Measurements from ENCODE around the gene RHOA. TPM values are rescaled to one million over a fixed set of nuclear protein-coding genes. Genes with fewer than 3 reads are reported as not detected.
A peak's percentile ranks its signal among the peaks of the same experiment; 100 is the strongest.
"Not testable (repeated sequence)": the region's sequence is repeated elsewhere in the genome, so short reads cannot be mapped to it uniquely, and the experiment has no call there.

Gene RHOA
- total RNA-seq, 1 experiment from 2014 or later, result 278 TPM

DNA sequence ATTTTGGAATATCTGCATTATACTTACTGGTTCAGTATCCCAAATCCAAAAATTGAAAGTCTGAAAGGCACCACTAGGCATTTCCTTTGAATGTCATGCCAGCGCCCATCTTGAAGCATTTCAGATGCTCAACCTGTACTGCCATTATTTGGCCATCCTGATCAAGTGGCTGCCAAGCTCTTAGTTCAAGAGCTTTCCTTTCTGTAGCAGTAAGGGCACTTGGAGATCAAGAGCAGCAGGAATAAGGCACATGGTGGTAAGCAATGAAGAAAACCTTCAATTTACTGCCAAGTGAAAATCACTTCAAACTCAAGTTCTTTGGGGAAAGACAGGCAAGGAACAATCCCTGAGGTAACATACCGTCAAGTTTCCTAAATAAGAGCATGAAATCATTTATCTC, 10.0 kb downstream of the RHOA start:
- H3K4me2 ChIP-seq (ENCODE audit: low read length), result no peak overlapping the region
- H2AFZ ChIP-seq (ENCODE audit: low read length), result no peak overlapping the region
- peaks cover 8% of the 10 kb centered on the region for H3F3A ChIP-seq (ENCODE audit: low read length, unreplicated experiment)
- CTCF ChIA-PET, result no interaction called here
- no peaks in the 10 kb centered on the region for H3K9me3 ChIP-seq (ENCODE audit: low read length)
- TF ChIP-seq, protein P1, sequence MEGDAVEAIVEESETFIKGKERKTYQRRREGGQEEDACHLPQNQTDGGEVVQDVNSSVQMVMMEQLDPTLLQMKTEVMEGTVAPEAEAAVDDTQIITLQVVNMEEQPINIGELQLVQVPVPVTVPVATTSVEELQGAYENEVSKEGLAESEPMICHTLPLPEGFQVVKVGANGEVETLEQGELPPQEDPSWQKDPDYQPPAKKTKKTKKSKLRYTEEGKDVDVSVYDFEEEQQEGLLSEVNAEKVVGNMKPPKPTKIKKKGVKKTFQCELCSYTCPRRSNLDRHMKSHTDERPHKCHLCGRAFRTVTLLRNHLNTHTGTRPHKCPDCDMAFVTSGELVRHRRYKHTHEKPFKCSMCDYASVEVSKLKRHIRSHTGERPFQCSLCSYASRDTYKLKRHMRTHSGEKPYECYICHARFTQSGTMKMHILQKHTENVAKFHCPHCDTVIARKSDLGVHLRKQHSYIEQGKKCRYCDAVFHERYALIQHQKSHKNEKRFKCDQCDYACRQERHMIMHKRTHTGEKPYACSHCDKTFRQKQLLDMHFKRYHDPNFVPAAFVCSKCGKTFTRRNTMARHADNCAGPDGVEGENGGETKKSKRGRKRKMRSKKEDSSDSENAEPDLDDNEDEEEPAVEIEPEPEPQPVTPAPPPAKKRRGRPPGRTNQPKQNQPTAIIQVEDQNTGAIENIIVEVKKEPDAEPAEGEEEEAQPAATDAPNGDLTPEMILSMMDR (conservative IDR thresholded peaks at IDR 0.05; ENCODE audit: low read depth, low read length), result no peak
- TF ChIP-seq EZH2phosphoT487 (IDR thresholded peaks at IDR 0.05; ENCODE audit: borderline replicate concordance, low read length) (no peak), EZH2 (IDR thresholded peaks at IDR 0.05; ENCODE audit: low read length, unreplicated experiment) (no peak)
- no TSS peak for BruUV-seq (replicated peaks)
- POLR2A ChIA-PET (ENCODE audit: unreplicated experiment), result no interaction called here
- peaks cover 20% of the 10 kb centered on the region for H3K36me3 ChIP-seq (ENCODE audit: low read depth, low read length)
- H3K27ac ChIP-seq (ENCODE audit: low read length), result no peak overlapping the region
- H4K20me1 ChIP-seq (ENCODE audit: low read length), result peaks cover 59% of the 10 kb centered on the region
- DNase-seq, result no peak
- no peak overlapping the region for H3K9ac ChIP-seq (ENCODE audit: low read length)
- no peak for ATAC-seq
- intact Hi-C loops (cut with micrococcal nuclease), result no loop called here
- no peak overlapping the region for H3K4me3 ChIP-seq (ENCODE audit: low read length)
- H3K4me1 ChIP-seq (ENCODE audit: insufficient read depth, low read length), result peaks cover 5% of the 10 kb centered on the region; the same call in 1 of the 2 replicates
- peaks cover 100% of the 10 kb centered on the region for H3K79me2 ChIP-seq (ENCODE audit: low read length)
- no peaks in the 10 kb centered on the region for H3K27me3 ChIP-seq (ENCODE audit: low read length)
- H3K9me2 ChIP-seq (replicated peaks; ENCODE audit: low read length), result no peaks in the 10 kb centered on the region

DNA sequence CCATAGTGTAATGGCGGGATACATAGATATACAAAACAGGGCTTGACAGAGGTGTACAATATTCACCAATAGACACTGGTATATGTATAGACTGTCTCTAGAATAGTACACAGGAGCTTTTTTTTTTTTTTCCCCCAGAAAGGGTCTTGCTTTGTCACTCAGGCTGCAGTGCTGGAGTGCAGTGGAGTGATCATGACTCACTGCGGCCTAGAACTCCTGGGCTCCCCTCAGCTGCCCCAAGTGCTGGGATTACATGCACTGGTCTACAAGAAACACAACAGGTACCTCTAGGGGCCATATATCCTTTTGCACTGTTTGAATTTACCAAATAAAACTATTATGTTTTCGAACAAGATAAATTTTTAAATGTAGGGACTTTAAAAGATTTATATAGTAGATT, 12.3 kb downstream of the RHOA start:
- Histone ChIP-seq H3K4me2 (ENCODE audit: low read length) (no peak overlapping the region), H4K20me1 (ENCODE audit: low read length) (peaks cover 59% of the 10 kb centered on the region), H3K4me3 (ENCODE audit: low read length) (no peak overlapping the region), H3K36me3 (ENCODE audit: low read depth, low read length) (peaks cover 36% of the 10 kb centered on the region), H3K9me3 (ENCODE audit: low read length) (no peaks in the 10 kb centered on the region), H2AFZ (ENCODE audit: low read length) (no peak overlapping the region), H3K9me2 (replicated peaks; ENCODE audit: low read length) (no peaks in the 10 kb centered on the region), H3K4me1 (ENCODE audit: insufficient read depth, low read length) (no peaks in the 10 kb centered on the region), H3K27me3 (ENCODE audit: low read length) (no peaks in the 10 kb centered on the region), H3F3A (ENCODE audit: low read length, unreplicated experiment) (peaks cover 8% of the 10 kb centered on the region), H3K79me2 (ENCODE audit: low read length) (peaks cover 100% of the 10 kb centered on the region), H3K27ac (ENCODE audit: low read length) (no peak overlapping the region), H3K9ac (ENCODE audit: low read length) (no peak overlapping the region)
- intact Hi-C loops (cut with micrococcal nuclease), result no loop called here
- TF ChIP-seq EZH2 (IDR thresholded peaks at IDR 0.05; ENCODE audit: low read length, unreplicated experiment) (no peak), EZH2phosphoT487 (IDR thresholded peaks at IDR 0.05; ENCODE audit: borderline replicate concordance, low read length) (no peak)
- TF ChIP-seq, protein P1 (conservative IDR thresholded peaks at IDR 0.05; ENCODE audit: low read depth, low read length), result no peak
- ChIA-PET POLR2A (ENCODE audit: unreplicated experiment) (interaction anchor here (0.6 kb wide), 1 partner anchor 50 kb away, joined by 8 read pairs; no protein-coding TSS in a partner anchor), CTCF (no interaction called here)
- DNase-seq (no peak), ATAC-seq (peak; percentile 33; the same call in 1 of the 2 replicates)
- BruUV-seq (replicated peaks), result no TSS peak

GRCh38 chr3:49397470-49397869, 14.3 kb downstream of the RHOA start:
- CTCF ChIA-PET, result interaction anchor here (0.6 kb wide), 1 partner anchor 28 kb away, joined by 3 read pairs; no protein-coding TSS in a partner anchor
- intact Hi-C loops (cut with micrococcal nuclease), result no loop called here
- Histone ChIP-seq H3K27me3 (ENCODE audit: low read length) (no peaks in the 10 kb centered on the region), H3K4me1 (ENCODE audit: insufficient read depth, low read length) (no peaks in the 10 kb centered on the region), H3K9ac (ENCODE audit: low read length) (no peak overlapping the region), H2AFZ (ENCODE audit: low read length) (no peak overlapping the region), H3K27ac (ENCODE audit: low read length) (no peak overlapping the region), H3K36me3 (ENCODE audit: low read depth, low read length) (peaks cover 27% of the 10 kb centered on the region), H4K20me1 (ENCODE audit: low read length) (peaks cover 61% of the 10 kb centered on the region), H3K4me3 (ENCODE audit: low read length) (no peak overlapping the region), H3K4me2 (ENCODE audit: low read length) (no peak overlapping the region), H3F3A (ENCODE audit: low read length, unreplicated experiment) (peaks cover 8% of the 10 kb centered on the region), H3K9me3 (ENCODE audit: low read length) (no peaks in the 10 kb centered on the region), H3K9me2 (replicated peaks; ENCODE audit: low read length) (no peaks in the 10 kb centered on the region), H3K79me2 (ENCODE audit: low read length) (peaks cover 99% of the 10 kb centered on the region)
- BruUV-seq (replicated peaks), result no TSS peak
- POLR2A ChIA-PET (ENCODE audit: unreplicated experiment), result no interaction called here
- ATAC-seq (0 out of 2 replicates have a peak, but pooled peaks have one; percentile 35), DNase-seq (no peak)
- TF ChIP-seq, protein P1 (conservative IDR thresholded peaks at IDR 0.05; ENCODE audit: low read depth, low read length), result no peak
- TF ChIP-seq EZH2 (IDR thresholded peaks at IDR 0.05; ENCODE audit: low read length, unreplicated experiment) (no peak), EZH2phosphoT487 (IDR thresholded peaks at IDR 0.05; ENCODE audit: borderline replicate concordance, low read length) (no peak)

- DNase-seq; H3K9me3 ChIP-seq (ENCODE audit: low read length); ATAC-seq; H3K27me3 ChIP-seq (ENCODE audit: low read length); BruUV-seq (replicated peaks); H3K4me2 ChIP-seq (ENCODE audit: low read length); H3K4me3 ChIP-seq (ENCODE audit: low read length); intact Hi-C loops (cut with micrococcal nuclease); H2AFZ ChIP-seq (ENCODE audit: low read length); H3K27ac ChIP-seq (ENCODE audit: low read length); H3F3A ChIP-seq (ENCODE audit: low read length, unreplicated experiment); POLR2A ChIA-PET (ENCODE audit: unreplicated experiment); H3K9me2 ChIP-seq (replicated peaks; ENCODE audit: low read length); CTCF ChIA-PET; H3K9ac ChIP-seq (ENCODE audit: low read length): not testable (repeated sequence)
- peaks cover 10% of the 10 kb centered on the region; the same call in 1 of the 2 replicates for H3K4me1 ChIP-seq (ENCODE audit: insufficient read depth, low read length)
- peaks cover 12% of the 10 kb centered on the region for H3K36me3 ChIP-seq (ENCODE audit: low read depth, low read length)
- peaks cover 52% of the 10 kb centered on the region for H4K20me1 ChIP-seq (ENCODE audit: low read length)
- peaks cover 97% of the 10 kb centered on the region for H3K79me2 ChIP-seq (ENCODE audit: low read length)
These were observed 20.5 kb downstream of the RHOA start for GRCh38 chr3:49391310-49391709.

Measured in PC-3 (cell line).